ENCODE measurements around the gene MSL2.
"Not testable (repeated sequence)": the region's sequence is repeated elsewhere in the genome, so short reads cannot be mapped to it uniquely, and the experiment has no call there.

MSL2 gene

GRCh38 chr3:136146981-136147729 lies 49.0 kb downstream of the MSL2 start:
- DNase-seq (ENCODE audit: low read depth), result no peak

GRCh38 chr3:136144397-136144796 lies 51.7 kb downstream of the MSL2 start:
- DNase-seq (ENCODE audit: low read depth), result not testable (repeated sequence)

GRCh38 chr3:136142592-136142991 lies 53.5 kb downstream of the MSL2 start:
- DNase-seq (ENCODE audit: low read depth), result no peak

GRCh38 chr3:136141891-136142290 lies 54.2 kb downstream of the MSL2 start:
- DNase-seq (ENCODE audit: low read depth), result no peak

- DNase-seq (ENCODE audit: low read depth), result no peak
Observed at GRCh38 chr3:136141291-136141785, 54.8 kb downstream of the MSL2 start.

GRCh38 chr3:136136454-136136853 lies 59.7 kb downstream of the MSL2 start:
- DNase-seq (ENCODE audit: low read depth), result no peak

GRCh38 chr3:136135039-136135802 lies 60.9 kb downstream of the MSL2 start:
- DNase-seq (ENCODE audit: low read depth), result no peak

GRCh38 chr3:136134091-136134490 lies 62.0 kb downstream of the MSL2 start:
- no peak for DNase-seq (ENCODE audit: low read depth)

- DNase-seq (ENCODE audit: low read depth), result not testable (repeated sequence)
Observed at GRCh38 chr3:136131647-136132046, 64.5 kb downstream of the MSL2 start.

GRCh38 chr3:136122006-136122405 lies 74.1 kb downstream of the MSL2 start:
- no peak for DNase-seq (ENCODE audit: low read depth)

GRCh38 chr3:136120373-136121348 lies 75.5 kb downstream of the MSL2 start:
- no peak for DNase-seq (ENCODE audit: low read depth)

- not testable (repeated sequence) for DNase-seq (ENCODE audit: low read depth)
Observed at GRCh38 chr3:136119783-136120182, 76.4 kb downstream of the MSL2 start.

GRCh38 chr3:136119332-136119731 lies 76.8 kb downstream of the MSL2 start:
- not testable (repeated sequence) for DNase-seq (ENCODE audit: low read depth)

- DNase-seq (ENCODE audit: low read depth), result no peak
Observed at GRCh38 chr3:136114421-136114820, 81.7 kb downstream of the MSL2 start.

GRCh38 chr3:136110481-136110880 lies 85.7 kb downstream of the MSL2 start:
- DNase-seq (ENCODE audit: low read depth), result no peak

- no peak for DNase-seq (ENCODE audit: low read depth)
Observed at GRCh38 chr3:136109499-136109898, 86.6 kb downstream of the MSL2 start.

- no peak for DNase-seq (ENCODE audit: low read depth)
Observed at GRCh38 chr3:136106101-136106500, 90.0 kb downstream of the MSL2 start.

GRCh38 chr3:136105044-136105443 lies 91.1 kb downstream of the MSL2 start:
- no peak for DNase-seq (ENCODE audit: low read depth)

Data from activated T-helper 1 cell treated with Interleukin-2 at 50 U/mL for 16 hours (primary cell).